HG03575 (cell line): ENCODE data around the gene CAMTA1.

Source experiments
- ATAC-seq: cut with Tn5 transposase; IDR thresholded peaks from one replicate; pipeline ENCODE4 v1.9.1; 2021; ENCODE audit not compliant: unreplicated experiment, insufficient number of reproducible peaks, low FRiP score; ENCODE audit errors: extremely low read depth

Gene CAMTA1

GRCh38 chr1:7509598-7509997, 724.3 kb downstream of the CAMTA1 start:
- no peak for ATAC-seq

GRCh38 chr1:7510389-7510931, 725.2 kb downstream of the CAMTA1 start:
- ATAC-seq = no peak

GRCh38 chr1:7511381-7511780, 726.1 kb downstream of the CAMTA1 start:
- no peak for ATAC-seq

GRCh38 chr1:7513081-7513480, 727.8 kb downstream of the CAMTA1 start:
- ATAC-seq = no peak

GRCh38 chr1:7515175-7515574, 729.9 kb downstream of the CAMTA1 start:
- no peak for ATAC-seq

- ATAC-seq = no peak
Measured at GRCh38 chr1:7515904-7516303, 730.6 kb downstream of the CAMTA1 start.

GRCh38 chr1:7516341-7516740, 731.1 kb downstream of the CAMTA1 start:
- no peak for ATAC-seq

GRCh38 chr1:7516929-7517328, 731.7 kb downstream of the CAMTA1 start:
- ATAC-seq = no peak

- no peak for ATAC-seq
Measured at GRCh38 chr1:7517611-7518330, 732.5 kb downstream of the CAMTA1 start.

- ATAC-seq = no peak
Measured at GRCh38 chr1:7518411-7518810, 733.2 kb downstream of the CAMTA1 start.

GRCh38 chr1:7519181-7519860, 734.1 kb downstream of the CAMTA1 start:
- no peak for ATAC-seq

GRCh38 chr1:7519861-7520395, 734.7 kb downstream of the CAMTA1 start:
- no peak for ATAC-seq

- ATAC-seq = no peak
Measured at GRCh38 chr1:7520496-7520895, 735.2 kb downstream of the CAMTA1 start.

- ATAC-seq = no peak
Measured at GRCh38 chr1:7524341-7525337, 739.4 kb downstream of the CAMTA1 start.

GRCh38 chr1:7525338-7526063, 740.2 kb downstream of the CAMTA1 start:
- ATAC-seq = no peak

GRCh38 chr1:7526196-7526866, 741.1 kb downstream of the CAMTA1 start:
- no peak for ATAC-seq

GRCh38 chr1:7526867-7527732, 741.8 kb downstream of the CAMTA1 start:
- ATAC-seq = no peak
